ENCODE data around the gene MBOAT2.

Gene MBOAT2

GRCh38 chr2:8851811-8852560 is 151.5 kb downstream of the MBOAT2 start:
- no peak for DNase-seq

- no peak for DNase-seq
Measured at GRCh38 chr2:8850845-8851487, 152.5 kb downstream of the MBOAT2 start.

GRCh38 chr2:8849327-8849726 is 154.2 kb downstream of the MBOAT2 start:
- DNase-seq, result no peak

- no peak for DNase-seq
Measured at GRCh38 chr2:8848328-8849100, 155.0 kb downstream of the MBOAT2 start.

- DNase-seq, result no peak
Measured at GRCh38 chr2:8847400-8847799, 156.1 kb downstream of the MBOAT2 start.

GRCh38 chr2:8841932-8842331 is 161.6 kb downstream of the MBOAT2 start:
- DNase-seq, result no peak

- DNase-seq, result no peak
Measured at GRCh38 chr2:8840475-8841091, 162.9 kb downstream of the MBOAT2 start.

GRCh38 chr2:8839189-8839965 is 164.1 kb downstream of the MBOAT2 start:
- DNase-seq, result no peak

GRCh38 chr2:8837795-8838140 is 165.7 kb downstream of the MBOAT2 start:
- DNase-seq, result no peak

GRCh38 chr2:8836971-8837794 is 166.3 kb downstream of the MBOAT2 start, which contains the start of gene KIDINS220:
Gene KIDINS220, minus strand, starts transcription at chr2:8837613. Its CDS starts 10,520 bp downstream, at chr2:8827093.
- peak; percentile 80 to 83 for DNase-seq

GRCh38 chr2:8835279-8835678 is 168.2 kb downstream of the MBOAT2 start:
- no peak for DNase-seq

GRCh38 chr2:8833853-8834252 is 169.6 kb downstream of the MBOAT2 start:
- DNase-seq, result no peak

GRCh38 chr2:8831516-8831915 is 172.0 kb downstream of the MBOAT2 start:
- no peak for DNase-seq

- DNase-seq, result no peak
Measured at GRCh38 chr2:8827729-8828128, 175.8 kb downstream of the MBOAT2 start.

- DNase-seq, result no peak
Measured at GRCh38 chr2:8822218-8822617, 181.3 kb downstream of the MBOAT2 start.

- no peak for DNase-seq
Measured at GRCh38 chr2:8821276-8822217, 181.9 kb downstream of the MBOAT2 start.

GRCh38 chr2:8819948-8820347 is 183.5 kb downstream of the MBOAT2 start:
- DNase-seq, result no peak

- DNase-seq, result no peak
Measured at GRCh38 chr2:8819194-8819593, 184.3 kb downstream of the MBOAT2 start.

- no peak for DNase-seq
Measured at GRCh38 chr2:8817221-8817620, 186.3 kb downstream of the MBOAT2 start.

Data from stimulated activated CD4-positive, alpha-beta T cell treated with anti-CD3 and anti-CD28 coated beads, Interleukin-2, amount 100 ng/mL, for 24 hours (primary cell).